ENCODE results near the gene KCNMB1.
A peak's percentile ranks its signal among the peaks of the same experiment; 100 is the strongest.
"Not testable (repeated sequence)": the region's sequence is repeated elsewhere in the genome, so short reads cannot be mapped to it uniquely, and the experiment has no call there.

The KCNMB1 gene

DNA sequence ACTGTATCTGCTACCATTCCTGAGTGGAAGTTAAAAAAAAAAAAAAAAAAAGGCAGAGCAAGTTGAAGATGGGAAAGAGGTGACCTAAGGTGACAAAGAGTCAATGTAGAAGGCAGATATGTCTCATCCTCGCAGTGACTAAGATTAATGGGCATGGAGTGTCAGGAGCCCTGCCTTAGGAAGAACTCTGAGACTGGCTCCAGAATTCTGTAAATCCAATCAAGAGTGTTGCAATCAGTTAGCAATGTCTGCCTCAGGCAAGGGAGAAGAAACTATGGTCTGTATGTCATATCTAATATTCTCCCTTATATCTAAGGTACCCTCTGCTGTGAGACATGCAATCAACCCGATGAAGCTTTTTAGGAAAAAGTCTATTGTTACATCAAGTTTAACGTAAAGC lies 24.7 kb upstream of the KCNMB1 start:
- DNase-seq: no peak

- DNase-seq: peak in 1 of 2 donors; percentile 44
These were observed 21.9 kb upstream of the KCNMB1 start for GRCh38 chr5:170411100-170411499.

GRCh38 chr5:170410401-170410800 lies 21.2 kb upstream of the KCNMB1 start:
- no peak for DNase-seq

GRCh38 chr5:170408877-170409660 lies 19.9 kb upstream of the KCNMB1 start:
- no peak for DNase-seq

GRCh38 chr5:170408226-170408625 lies 19.1 kb upstream of the KCNMB1 start:
- no peak for DNase-seq

- no peak for DNase-seq
These were observed 17.9 kb upstream of the KCNMB1 start for GRCh38 chr5:170407062-170407461.

DNA sequence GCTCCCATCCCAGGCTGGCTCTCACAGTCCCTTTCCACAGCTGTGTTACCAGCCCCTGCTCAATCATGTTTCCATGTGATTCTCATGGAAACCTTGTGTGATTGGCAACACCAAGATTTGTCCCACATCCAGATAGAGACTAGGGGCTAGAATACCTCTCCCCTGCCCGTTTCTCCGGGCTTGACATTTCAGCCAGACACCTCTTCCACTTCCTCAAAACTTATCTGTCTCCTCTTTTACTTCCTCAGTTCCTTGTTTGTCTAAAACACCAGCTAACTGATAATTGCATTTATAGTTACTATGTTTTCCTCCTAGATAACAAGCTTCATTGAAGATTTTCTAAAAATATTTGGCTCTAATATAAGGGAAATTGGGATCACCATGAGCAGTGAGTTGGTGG lies 16.6 kb upstream of the KCNMB1 start:
- DNase-seq: no peak

- DNase-seq: peak; percentile 13 to 76
These were observed 15.2 kb upstream of the KCNMB1 start for GRCh38 chr5:170404398-170404797.

- no peak for DNase-seq
These were observed 14.5 kb upstream of the KCNMB1 start for GRCh38 chr5:170403675-170404074.

- no peak for DNase-seq
These were observed 13.3 kb upstream of the KCNMB1 start for GRCh38 chr5:170402508-170402907.

GRCh38 chr5:170397059-170397458 lies 7.9 kb upstream of the KCNMB1 start:
- DNase-seq: no peak

- DNase-seq: peak in 1 of 2 donors; percentile 18
These were observed 4.8 kb upstream of the KCNMB1 start for GRCh38 chr5:170393958-170394357.

DNA sequence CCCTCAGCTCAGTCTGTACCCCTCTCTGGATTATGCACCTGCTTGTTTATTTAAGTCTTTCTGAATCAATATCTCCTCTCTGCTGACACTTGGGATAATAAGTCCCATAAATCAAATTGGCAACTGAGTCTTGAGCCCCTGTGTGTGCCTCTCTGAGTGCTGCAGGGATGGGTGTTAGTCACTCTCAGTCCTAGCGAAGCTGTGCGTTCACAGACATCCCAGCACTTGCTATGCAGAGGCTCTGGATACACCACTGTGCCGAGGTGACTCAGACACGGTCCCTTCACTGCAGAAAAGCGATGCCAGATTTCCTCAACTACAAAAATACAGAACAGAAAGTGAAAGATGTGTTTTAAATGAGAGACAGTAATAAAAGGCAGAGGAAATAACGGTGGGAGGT lies 4.1 kb upstream of the KCNMB1 start:
- DNase-seq: peak; percentile 20 to 48

GRCh38 chr5:170390472-170390871 lies 1.3 kb upstream of the KCNMB1 start:
- DNase-seq: no peak

DNA sequence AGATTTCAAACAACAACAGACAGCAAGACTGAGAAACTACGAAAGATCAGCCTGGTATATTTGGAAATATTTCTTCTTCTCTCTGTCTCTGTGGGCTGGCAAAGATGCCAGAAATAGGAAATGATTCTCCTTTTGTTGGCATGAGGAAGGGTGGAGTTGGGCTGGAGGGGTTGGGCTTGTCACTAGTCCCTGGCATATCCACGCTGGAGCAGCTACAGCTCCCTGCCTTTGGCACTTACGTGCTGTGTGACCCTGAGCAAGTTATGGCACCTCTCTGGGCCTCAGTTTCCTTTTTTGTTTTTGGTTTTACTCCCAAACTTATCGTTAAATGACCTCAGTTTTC lies 354 bp upstream of the KCNMB1 start:
- no peak for DNase-seq

DNA sequence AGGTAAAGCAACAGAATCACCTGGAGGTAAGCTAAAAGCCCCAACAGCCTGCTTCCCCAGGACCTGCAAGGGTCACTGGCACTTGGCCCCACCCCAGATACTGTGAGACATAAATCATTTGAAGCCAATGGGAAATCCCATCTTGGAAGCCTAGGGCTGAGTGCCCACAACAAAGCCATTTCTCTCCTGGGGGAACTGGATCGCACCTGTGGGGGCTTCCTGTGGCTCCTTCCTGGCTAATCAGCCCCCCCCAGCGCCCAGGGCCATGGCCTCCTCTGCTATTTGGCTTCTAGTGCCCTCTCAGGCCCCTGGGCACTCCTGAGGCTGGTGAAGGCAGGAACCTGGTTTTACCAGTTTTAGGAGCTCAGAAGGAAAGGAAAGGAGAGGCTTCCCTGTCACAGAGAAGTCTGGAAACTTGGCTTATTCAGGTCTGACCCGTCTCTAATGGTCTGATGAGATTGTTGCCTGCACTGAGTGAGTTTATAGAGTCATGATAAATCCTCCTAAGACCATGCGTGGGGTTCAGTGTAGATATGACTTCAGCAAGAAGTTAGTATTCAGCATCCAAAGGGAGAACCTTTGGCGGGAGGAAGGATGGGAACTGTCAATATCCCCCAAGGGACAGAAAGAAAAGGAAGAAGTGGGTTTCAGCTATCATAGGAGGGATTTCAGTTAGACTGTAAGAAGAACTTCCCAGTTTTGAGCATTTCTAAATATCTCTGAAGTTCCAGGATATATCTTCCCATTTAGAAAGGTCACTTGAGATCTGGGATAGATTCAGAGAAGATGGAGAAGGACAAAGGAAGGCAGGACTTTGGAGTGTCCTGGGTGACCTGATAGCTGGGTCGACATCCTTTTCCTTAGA lies 1.2 kb downstream of the KCNMB1 start:
- DNase-seq: no peak

GRCh38 chr5:170386743-170387395 lies 2.3 kb downstream of the KCNMB1 start:
- DNase-seq: no peak

GRCh38 chr5:170383227-170383626 lies 5.9 kb downstream of the KCNMB1 start:
- DNase-seq: no peak

DNA sequence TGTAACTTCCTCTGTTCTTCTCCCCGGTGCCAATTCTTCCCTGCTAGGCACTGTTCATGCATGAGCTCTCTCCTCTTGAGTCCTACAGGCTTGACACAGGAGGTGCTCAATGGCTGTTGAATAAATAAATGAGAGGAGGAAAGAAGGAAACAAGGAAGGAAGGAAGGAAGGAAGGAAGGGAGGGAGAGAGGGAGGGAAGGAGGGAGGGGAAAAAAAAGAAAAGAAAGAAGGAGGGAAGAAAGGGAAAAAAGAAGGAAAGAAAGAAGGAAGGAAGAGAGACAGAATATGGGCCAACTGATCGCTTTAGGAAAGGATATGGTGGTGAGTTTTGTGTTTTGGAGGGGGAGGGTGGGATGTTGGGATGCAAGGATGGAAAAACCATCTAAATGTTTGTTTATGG lies 6.4 kb downstream of the KCNMB1 start:
- DNase-seq: no peak

- DNase-seq: no peak
These were observed 8.7 kb downstream of the KCNMB1 start for GRCh38 chr5:170380361-170380951.

DNA sequence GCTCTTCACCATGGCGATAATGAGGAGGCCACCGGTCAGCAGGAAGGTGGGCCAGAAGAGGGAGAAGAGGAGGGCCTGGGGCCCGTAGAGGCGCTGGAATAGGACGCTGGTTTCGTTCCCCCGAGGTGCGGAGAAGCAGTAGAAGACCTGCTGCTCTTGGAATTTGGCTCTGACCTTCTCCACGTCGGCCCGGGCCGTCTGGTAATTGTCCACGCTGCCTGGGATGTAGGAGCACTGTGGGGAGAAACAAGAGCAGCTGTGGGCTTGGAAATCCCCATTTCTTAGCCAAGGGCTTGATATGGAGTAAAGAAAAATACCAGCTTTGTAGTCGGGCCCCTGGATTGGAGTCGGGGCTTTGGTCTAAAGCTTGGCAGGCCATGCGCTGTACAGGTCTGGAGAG lies 10.4 kb downstream of the KCNMB1 start:
- DNase-seq: no peak

GRCh38 chr5:170377027-170377426 lies 12.1 kb downstream of the KCNMB1 start:
- DNase-seq: no peak

- not testable (repeated sequence) for DNase-seq
These were observed 12.6 kb downstream of the KCNMB1 start for GRCh38 chr5:170376526-170376925.

Data from CD4-positive, alpha-beta T cell treated with Interleukin-4 for 1 hour (primary cell).